ENCODE results near the gene ALDH1L1. TPM values are rescaled to one million over a fixed set of nuclear protein-coding genes. Genes with fewer than 3 reads are reported as not detected.

Gene ALDH1L1
- total RNA-seq, 1 donor = 0.18 TPM

DNA sequence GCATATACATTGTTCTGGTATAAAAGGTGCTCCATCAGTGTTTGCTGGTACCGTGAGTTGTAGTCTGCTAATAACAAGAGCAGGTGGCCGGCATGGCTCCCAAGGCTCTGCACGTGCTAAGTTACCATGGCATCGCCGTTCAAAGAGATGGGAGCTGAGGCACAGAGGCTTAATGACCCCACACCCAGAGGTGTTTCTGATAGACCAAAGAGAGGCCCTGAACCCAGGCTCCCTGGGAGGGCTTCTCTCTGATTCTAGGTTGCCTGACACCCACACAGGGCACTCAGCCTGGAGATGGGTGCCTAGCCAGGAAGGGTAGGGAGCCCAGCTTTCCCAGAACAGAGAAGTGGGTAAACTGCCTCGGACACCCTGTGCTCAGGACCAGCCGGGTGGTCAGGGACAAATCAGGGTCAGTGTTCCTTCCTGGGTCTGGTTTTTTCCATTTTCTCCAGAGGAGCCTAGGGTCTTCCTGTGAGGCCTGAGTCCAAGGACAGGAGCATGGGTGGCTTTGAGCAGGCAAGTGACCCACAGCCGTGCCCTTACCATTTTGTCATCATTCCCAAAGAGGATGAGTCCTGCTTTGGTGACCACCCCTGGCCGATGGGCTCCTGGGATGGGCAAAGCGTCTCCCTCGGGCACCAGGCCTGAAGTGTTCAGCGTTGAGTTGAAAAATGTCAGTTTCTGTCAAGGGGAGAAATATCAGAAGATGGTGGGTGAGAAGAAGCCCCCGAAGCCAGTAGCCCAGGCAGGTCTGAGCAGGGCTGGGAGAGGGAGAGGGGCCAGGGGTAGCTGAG lies 27.3 kb downstream of the ALDH1L1 start:
- TF ChIP-seq, protein P1, sequence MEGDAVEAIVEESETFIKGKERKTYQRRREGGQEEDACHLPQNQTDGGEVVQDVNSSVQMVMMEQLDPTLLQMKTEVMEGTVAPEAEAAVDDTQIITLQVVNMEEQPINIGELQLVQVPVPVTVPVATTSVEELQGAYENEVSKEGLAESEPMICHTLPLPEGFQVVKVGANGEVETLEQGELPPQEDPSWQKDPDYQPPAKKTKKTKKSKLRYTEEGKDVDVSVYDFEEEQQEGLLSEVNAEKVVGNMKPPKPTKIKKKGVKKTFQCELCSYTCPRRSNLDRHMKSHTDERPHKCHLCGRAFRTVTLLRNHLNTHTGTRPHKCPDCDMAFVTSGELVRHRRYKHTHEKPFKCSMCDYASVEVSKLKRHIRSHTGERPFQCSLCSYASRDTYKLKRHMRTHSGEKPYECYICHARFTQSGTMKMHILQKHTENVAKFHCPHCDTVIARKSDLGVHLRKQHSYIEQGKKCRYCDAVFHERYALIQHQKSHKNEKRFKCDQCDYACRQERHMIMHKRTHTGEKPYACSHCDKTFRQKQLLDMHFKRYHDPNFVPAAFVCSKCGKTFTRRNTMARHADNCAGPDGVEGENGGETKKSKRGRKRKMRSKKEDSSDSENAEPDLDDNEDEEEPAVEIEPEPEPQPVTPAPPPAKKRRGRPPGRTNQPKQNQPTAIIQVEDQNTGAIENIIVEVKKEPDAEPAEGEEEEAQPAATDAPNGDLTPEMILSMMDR (IDR thresholded peaks at IDR 0.05; ENCODE audit: insufficient read depth, low read length) = no peak
- no peak overlapping the region for H3K4me3 ChIP-seq (ENCODE audit: low read depth, low read length)
- DNase-seq (ENCODE audit: low read depth) = no peak

DNA sequence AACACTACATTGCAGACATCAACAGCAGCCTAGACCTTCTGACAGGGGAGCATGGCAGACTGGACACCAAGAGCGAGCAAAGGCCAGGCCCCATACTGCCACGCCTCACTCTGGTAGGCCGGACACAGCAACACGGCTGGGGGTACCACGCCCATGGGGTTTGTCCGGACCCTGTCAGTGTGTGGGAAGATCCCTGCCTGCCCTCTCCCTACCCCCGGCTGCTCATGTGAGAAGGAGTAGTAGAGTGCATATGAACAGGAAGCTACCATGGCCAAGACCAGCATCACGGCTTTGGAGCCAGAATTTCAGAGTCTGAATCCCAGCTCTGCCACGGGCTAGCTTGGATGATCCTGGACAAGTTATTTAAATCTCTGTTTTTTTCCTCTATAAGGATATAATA lies 27.9 kb downstream of the ALDH1L1 start:
- TF ChIP-seq, protein P1 (IDR thresholded peaks at IDR 0.05; ENCODE audit: insufficient read depth, low read length) = no peak

DNA sequence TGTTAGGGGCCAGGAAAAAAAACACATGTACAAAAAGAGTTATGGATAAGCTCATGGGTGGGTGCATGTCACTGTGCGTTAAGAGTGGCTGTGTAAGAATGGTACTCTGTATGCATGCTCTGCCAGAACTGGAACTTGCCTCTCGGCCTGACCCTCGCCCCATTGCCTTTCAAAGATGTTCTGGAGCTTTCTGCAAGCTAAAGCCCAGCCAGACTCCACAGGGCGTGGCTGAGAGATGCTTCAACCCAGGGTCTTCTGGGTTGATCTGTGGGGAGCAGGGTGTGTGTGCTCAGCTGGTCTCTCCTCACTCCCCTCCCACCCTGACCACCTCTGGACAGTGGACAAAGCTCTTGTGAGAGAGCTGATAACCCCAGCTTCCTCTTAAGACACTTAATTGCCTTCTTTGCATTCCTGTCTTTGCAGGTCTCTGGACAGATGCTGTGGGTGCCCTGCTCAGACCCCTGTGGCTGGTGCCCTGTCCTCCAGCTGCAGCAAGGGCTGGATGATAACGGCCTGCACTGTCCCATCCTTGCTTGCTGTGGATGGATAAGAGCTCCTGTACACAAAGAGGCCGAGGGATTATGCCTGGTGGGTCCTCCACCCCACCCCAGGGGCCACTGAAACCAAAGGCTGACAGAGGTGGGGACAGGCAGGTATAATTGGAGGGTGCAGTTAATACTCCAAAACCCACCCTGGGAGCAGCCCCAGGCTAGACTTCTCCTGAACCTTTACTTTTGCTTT lies 28.7 kb downstream of the ALDH1L1 start:
- TF ChIP-seq, protein P1 (IDR thresholded peaks at IDR 0.05; ENCODE audit: insufficient read depth, low read length) = no peak
- no peak for DNase-seq (ENCODE audit: low read depth)
- H3K4me3 ChIP-seq (ENCODE audit: low read depth, low read length) = no peak overlapping the region

More for the DNA sequence above, 27.9 kb downstream of the ALDH1L1 start:
- H3K4me3 ChIP-seq (ENCODE audit: low read depth, low read length) = no peak overlapping the region
- no peak for DNase-seq (ENCODE audit: low read depth)

DNA sequence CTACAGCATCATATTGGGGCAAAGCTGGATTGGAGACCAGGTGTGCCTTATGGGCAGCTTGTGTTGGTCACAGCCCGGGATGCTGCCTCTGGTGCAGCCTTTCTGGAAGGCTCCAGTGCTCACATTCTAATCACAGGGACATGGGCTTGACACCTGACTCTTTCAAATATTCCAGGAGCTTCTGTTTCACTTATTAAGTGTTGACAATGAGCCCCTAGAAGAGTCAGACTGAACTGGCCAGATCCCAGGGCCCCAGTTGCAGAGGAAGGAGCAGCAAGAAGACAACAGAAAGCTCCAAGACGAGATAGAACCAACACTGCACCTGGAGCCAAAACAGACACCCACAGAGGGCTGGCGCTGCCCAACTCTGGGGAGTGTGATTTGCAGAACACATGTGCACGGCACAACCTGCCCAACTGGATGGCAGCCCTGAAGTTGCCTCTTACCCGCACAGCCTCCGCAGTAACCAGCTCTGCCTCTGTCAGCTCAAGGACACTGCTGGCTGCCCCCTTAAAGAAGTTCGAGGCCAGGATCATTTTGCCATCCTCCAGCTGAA lies 30.3 kb downstream of the ALDH1L1 start:
- DNase-seq (ENCODE audit: low read depth) = no peak
- TF ChIP-seq, protein P1 (IDR thresholded peaks at IDR 0.05; ENCODE audit: insufficient read depth, low read length) = no peak
- H3K4me3 ChIP-seq (ENCODE audit: low read depth, low read length) = no peak overlapping the region

DNA sequence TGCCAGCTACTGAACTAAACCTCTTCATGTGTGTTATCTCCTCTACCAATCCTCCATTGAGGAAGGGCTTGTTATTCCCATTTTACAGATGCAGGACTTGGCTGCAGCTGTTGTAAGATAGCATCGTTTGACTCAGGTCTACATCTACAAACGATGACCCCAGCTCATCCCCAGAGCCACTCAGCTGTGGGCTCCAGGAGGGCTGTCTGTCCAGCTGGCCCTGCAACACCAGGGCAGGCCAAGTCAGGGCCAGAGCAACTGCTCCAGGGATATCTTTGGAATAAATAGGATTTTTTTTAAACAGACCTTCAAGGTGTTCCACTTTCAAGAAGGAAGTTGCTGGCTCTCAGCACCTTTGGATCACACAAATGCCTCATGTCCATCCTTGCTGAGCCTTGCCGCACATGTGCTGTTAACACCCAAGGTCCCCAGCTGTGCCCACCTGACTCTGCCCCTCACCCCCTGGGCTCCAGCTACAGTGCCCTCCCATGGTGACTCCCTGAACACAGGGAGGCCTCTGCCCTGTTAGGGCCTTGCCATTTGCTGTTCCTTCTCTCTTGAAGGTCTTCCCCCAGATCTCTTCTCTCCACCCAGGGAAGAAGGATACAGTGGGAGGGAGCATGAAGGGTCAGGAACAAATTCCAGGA lies 31.0 kb downstream of the ALDH1L1 start:
- TF ChIP-seq, protein P1 (IDR thresholded peaks at IDR 0.05; ENCODE audit: insufficient read depth, low read length) = no peak
- no peak overlapping the region for H3K4me3 ChIP-seq (ENCODE audit: low read depth, low read length)
- DNase-seq (ENCODE audit: low read depth) = no peak

DNA sequence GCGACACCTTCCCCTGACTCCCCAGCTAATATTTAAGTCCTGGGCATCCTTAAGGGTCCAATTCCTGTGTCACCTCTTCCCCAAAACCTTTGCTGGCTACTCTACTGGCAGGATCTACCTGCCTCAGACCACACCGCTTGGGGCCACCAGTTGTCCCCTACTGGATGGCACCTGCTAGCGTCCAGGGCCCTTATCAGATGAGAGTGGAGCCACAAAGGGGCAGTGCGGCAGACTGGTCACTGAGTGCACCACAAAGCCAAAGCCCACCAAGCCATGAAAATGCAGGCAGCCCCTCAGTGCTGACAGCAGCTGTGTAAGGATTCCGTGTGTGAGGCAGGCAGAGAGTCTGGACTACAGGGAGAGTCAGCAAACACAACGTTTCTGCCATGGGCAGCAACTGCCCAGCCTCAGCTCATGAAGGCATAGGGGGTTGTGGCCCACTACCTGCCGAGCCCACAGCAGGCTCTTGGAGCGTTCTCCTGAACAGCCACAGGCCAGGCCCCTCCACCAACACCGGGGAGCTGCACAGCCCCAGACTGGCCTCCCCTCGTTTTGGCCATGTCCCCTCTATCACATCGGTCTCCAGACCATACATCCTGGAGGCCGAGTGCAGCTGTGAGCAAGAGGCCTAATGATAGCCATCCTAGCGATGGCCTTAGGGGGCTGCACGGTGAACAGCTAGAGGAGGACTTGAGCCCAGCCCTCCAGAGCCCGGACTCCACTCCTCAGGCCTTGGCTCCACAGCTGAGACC lies 32.3 kb downstream of the ALDH1L1 start:
- TF ChIP-seq, protein P1 (IDR thresholded peaks at IDR 0.05; ENCODE audit: insufficient read depth, low read length) = no peak
- no peak overlapping the region for H3K4me3 ChIP-seq (ENCODE audit: low read depth, low read length)
- no peak for DNase-seq (ENCODE audit: low read depth)

All from fibroblast of the aortic adventitia (primary cell).